ENCODE measurements around the gene WDFY2. TPM values are rescaled to one million over a fixed set of nuclear protein-coding genes. Genes with fewer than 3 reads are reported as not detected.

WDFY2 gene
- total and polyA plus RNA-seq, 4 donors: 3.4 to 10.5 (median 5.8) TPM

GRCh38 chr13:51601601-51602565 is 17.6 kb downstream of the WDFY2 start:
- 92% methylated on average over 8 of the region's 8 CpGs for WGBS
- Histone ChIP-seq H3K9ac (ENCODE audit: low read depth in 1 of 2, low read length in 2 of 2) (no peak overlapping the region), H3K27ac (ENCODE audit: low read depth in 1 of 2, low read length in 2 of 2) (no peak overlapping the region), H3K4me3 (ENCODE audit: low read depth in 1 of 3, low read length in 3 of 3) (no peak overlapping the region), H3K27me3 (ENCODE audit: control insufficient read depth in 4 of 4, insufficient read depth in 4 of 4, low read length in 3 of 4) (no peaks in the 10 kb centered on the region), H3K36me3 (ENCODE audit: control insufficient read depth in 4 of 4, insufficient read depth in 3 of 4, low read depth in 1 of 4, low read length in 3 of 4) (no peaks in the 10 kb centered on the region), H3K9me3 (ENCODE audit: control insufficient read depth in 4 of 4, low read length in 3 of 4) (no peaks in the 10 kb centered on the region), H3K4me1 (ENCODE audit: control insufficient read depth in 4 of 4, insufficient read depth in 4 of 4, low read length in 3 of 4) (peaks cover 1 to 11% (median 4%) of the 10 kb centered on the region in 4 donors)
- TF ChIP-seq YY1 (IDR thresholded peaks at IDR 0.05): no peak
- no peak for TF ChIP-seq ATF3 (IDR thresholded peaks at IDR 0.05)
- TF ChIP-seq RAD21 (IDR thresholded peaks at IDR 0.05): no peak
- TF ChIP-seq RXRA (IDR thresholded peaks at IDR 0.05): no peak
- no peak for TF ChIP-seq HNF4A (conservative IDR thresholded peaks at IDR 0.05)
- TF ChIP-seq NR2F2 (IDR thresholded peaks at IDR 0.05): no peak
- TF ChIP-seq FOXA2 (IDR thresholded peaks at IDR 0.05): no peak
- DNase-seq (ENCODE audit: low spot score): no peak

GRCh38 chr13:51603716-51604115 is 19.5 kb downstream of the WDFY2 start:
- Histone ChIP-seq H3K4me3 (ENCODE audit: low read depth in 1 of 3, low read length in 3 of 3) (no peak overlapping the region), H3K9me3 (ENCODE audit: control insufficient read depth in 4 of 4, low read length in 3 of 4) (no peaks in the 10 kb centered on the region), H3K9ac (ENCODE audit: low read depth in 1 of 2, low read length in 2 of 2) (no peak overlapping the region), H3K27me3 (ENCODE audit: control insufficient read depth in 4 of 4, insufficient read depth in 4 of 4, low read length in 3 of 4) (no peaks in the 10 kb centered on the region), H3K36me3 (ENCODE audit: control insufficient read depth in 4 of 4, insufficient read depth in 3 of 4, low read depth in 1 of 4, low read length in 3 of 4) (no peaks in the 10 kb centered on the region), H3K27ac (ENCODE audit: low read depth in 1 of 2, low read length in 2 of 2) (no peak overlapping the region), H3K4me1 (ENCODE audit: control insufficient read depth in 4 of 4, insufficient read depth in 4 of 4, low read length in 3 of 4) (peaks cover 1 to 11% (median 4%) of the 10 kb centered on the region in 4 donors)
- TF ChIP-seq HNF4A (conservative IDR thresholded peaks at IDR 0.05) (no peak), SP1 (IDR thresholded peaks at IDR 0.05) (no peak), RXRA (IDR thresholded peaks at IDR 0.05) (no peak), FOXA1 (IDR thresholded peaks at IDR 0.05) (no peak), GABPA (IDR thresholded peaks at IDR 0.05 in 1 of 2, conservative IDR thresholded peaks at IDR 0.05 in 1 of 2) (no peak), NR2F2 (IDR thresholded peaks at IDR 0.05) (no peak), MAX (IDR thresholded peaks at IDR 0.05) (no peak), ATF3 (IDR thresholded peaks at IDR 0.05) (no peak), YY1 (IDR thresholded peaks at IDR 0.05) (no peak), REST (IDR thresholded peaks at IDR 0.05) (no peak), CTCF (IDR thresholded peaks at IDR 0.05; ENCODE audit: low read depth, low read length, missing input control) (no peak)
- DNase-seq (ENCODE audit: low spot score): no peak
- WGBS: 51% methylated on average over 1 of the region's 1 CpG
